Measurements from ENCODE around the gene VSIG10L. TPM values are rescaled to one million over a fixed set of nuclear protein-coding genes. Genes with fewer than 3 reads are reported as not detected.

The VSIG10L gene
- polyA plus RNA-seq, 6 donors from 2014 or later: 0.40 to 1.3 (median 0.84) TPM; not detected in 1

DNA sequence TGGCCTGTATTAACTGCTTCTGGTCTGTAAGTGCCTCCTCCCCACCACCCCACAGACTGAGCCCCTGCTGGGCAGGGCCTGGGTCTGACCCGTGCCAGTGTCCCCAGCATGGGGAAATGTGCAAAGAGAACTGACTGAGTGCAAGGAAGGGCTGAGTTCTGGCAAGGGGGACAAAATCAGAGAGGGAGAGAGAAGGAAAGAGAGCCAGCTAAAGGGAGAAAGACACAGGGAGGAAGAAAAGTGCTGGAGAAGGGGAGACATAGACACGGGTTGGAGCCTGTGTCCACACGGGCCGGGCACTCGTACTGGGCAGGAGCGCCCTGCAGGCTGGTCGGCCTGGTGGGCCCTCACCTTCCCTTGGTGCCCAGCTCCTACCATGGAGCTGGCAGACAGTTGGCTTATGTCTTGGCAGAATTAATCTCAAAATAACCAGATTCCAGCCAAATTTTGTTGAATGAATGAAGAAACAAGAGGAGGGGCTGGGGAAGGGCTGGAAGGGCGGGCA is 29.3 kb upstream of the VSIG10L start:
- ATAC-seq (ENCODE audit: low read depth in 2 of 2) (no peak), DNase-seq (no peak)
- H3K27ac Mint-ChIP-seq: no peak overlapping the region
- H3K9me3 Mint-ChIP-seq: no peaks in the 10 kb centered on the region
- H3K27me3 Mint-ChIP-seq: no peaks in the 10 kb centered on the region
- H3K4me1 Mint-ChIP-seq: peaks cover 15 to 28% (median 23%) of the 10 kb centered on the region in 3 donors
- H3K4me3 Mint-ChIP-seq: peak overlapping the region in 2 of 8 donors; percentile 37 to 90
- no peaks in the 10 kb centered on the region for H3K36me3 Mint-ChIP-seq

GRCh38 chr19:51370230-51370629 is 28.3 kb upstream of the VSIG10L start:
- Mint-ChIP-seq H3K4me3 (peak overlapping the region in 2 of 8 donors; percentile 67 to 90), H3K36me3 (no peaks in the 10 kb centered on the region), H3K27ac (no peak overlapping the region), H3K9me3 (no peaks in the 10 kb centered on the region), H3K4me1 (peaks cover 23 to 36% (median 31%) of the 10 kb centered on the region in 3 donors), H3K27me3 (no peaks in the 10 kb centered on the region)
- DNase-seq: no peak
- no peak for ATAC-seq (ENCODE audit: low read depth in 2 of 2)

GRCh38 chr19:51368366-51369282 is 26.7 kb upstream of the VSIG10L start, which contains the start of gene CLDND2:
Gene CLDND2 (minus strand): TSS chr19:51369003. CDS start chr19:51368577, 426 bp downstream.
- DNase-seq (no peak), ATAC-seq (ENCODE audit: low read depth in 2 of 2) (no peak)
- Mint-ChIP-seq H3K9me3 (no peaks in the 10 kb centered on the region), H3K27ac (peak within 1 kb of the TSS in 5 of 6 donors; percentile 96 to 99 (median 98)), H3K36me3 (no peaks in the 10 kb centered on the region), H3K27me3 (no peaks in the 10 kb centered on the region), H3K4me3 (peak within 1 kb of the TSS; percentile 91 to 99 (median 97)), H3K4me1 (peaks cover 33 to 50% (median 43%) of the 10 kb centered on the region in 3 donors)

- peak; percentile 96 for DNase-seq
- H3K36me3 Mint-ChIP-seq: no peaks in the 10 kb centered on the region
- no peaks in the 10 kb centered on the region for H3K9me3 Mint-ChIP-seq
- ATAC-seq (ENCODE audit: low read depth in 2 of 2): peak; percentile 77 to 78
- H3K27me3 Mint-ChIP-seq: no peaks in the 10 kb centered on the region
- H3K4me3 Mint-ChIP-seq: peak overlapping the region; percentile 91 to 99 (median 97)
- H3K4me1 Mint-ChIP-seq: peaks cover 39 to 54% (median 50%) of the 10 kb centered on the region in 3 donors
- peak overlapping the region; percentile 96 to 99 (median 98) for H3K27ac Mint-ChIP-seq
Observed at GRCh38 chr19:51367565-51368365, 25.8 kb upstream of the VSIG10L start.

- ATAC-seq (ENCODE audit: low read depth in 2 of 2): no peak
- peak overlapping the region; percentile 96 to 99 (median 98) for H3K27ac Mint-ChIP-seq
- no peaks in the 10 kb centered on the region for H3K27me3 Mint-ChIP-seq
- no peaks in the 10 kb centered on the region for H3K36me3 Mint-ChIP-seq
- DNase-seq: no peak
- H3K4me3 Mint-ChIP-seq: peak overlapping the region; percentile 91 to 99 (median 97)
- peaks cover 43 to 56% (median 55%) of the 10 kb centered on the region in 3 donors for H3K4me1 Mint-ChIP-seq
- no peaks in the 10 kb centered on the region for H3K9me3 Mint-ChIP-seq
Observed at GRCh38 chr19:51367255-51367564, 25.3 kb upstream of the VSIG10L start.

DNA sequence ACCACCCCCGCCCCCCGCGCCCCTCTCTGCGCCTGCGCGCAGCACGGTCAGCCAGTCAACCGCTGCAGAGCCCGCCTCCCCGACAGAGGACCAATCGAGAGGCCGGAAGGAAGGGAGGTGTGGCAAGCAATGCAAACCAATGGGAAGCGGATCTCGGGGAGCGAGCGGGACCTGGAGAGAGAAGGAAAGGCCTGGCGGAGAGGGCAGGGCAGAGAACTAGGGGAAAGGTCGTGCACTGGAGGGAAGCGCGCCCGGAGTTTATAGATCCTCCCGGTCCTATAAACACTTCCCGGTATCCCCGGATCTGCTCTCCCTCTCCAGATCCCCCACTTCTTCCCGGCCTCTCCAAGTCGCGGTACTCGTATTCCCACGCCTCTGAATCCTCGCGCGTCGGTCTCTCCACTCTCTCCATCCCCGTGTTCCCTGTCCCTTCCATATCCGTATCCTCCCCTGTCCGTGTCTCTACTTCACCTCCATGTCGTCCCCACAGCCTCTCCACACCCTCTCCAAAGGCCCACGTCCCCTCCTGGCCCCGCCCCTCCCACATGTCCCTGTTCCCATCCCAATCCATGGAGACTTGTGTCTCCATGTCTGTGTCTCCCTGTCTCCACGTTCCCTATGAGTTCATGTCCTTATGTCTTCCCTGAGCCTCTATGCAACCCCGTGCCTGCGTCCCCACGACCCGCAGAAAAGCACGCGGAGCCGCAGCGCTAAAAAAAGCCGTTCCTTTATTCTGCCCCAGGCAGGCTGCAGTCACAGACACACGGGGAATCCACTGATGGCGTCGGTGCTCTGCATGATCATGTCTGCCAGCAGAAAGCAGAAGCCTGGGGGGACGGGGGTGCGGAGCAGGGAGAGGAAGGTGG is 24.7 kb upstream of the VSIG10L start:
- Mint-ChIP-seq H3K36me3 (no peaks in the 10 kb centered on the region), H3K9me3 (no peaks in the 10 kb centered on the region), H3K27ac (peak overlapping the region; percentile 96 to 99 (median 98)), H3K4me3 (peak overlapping the region; percentile 91 to 99 (median 97)), H3K4me1 (peaks cover 47 to 62% (median 60%) of the 10 kb centered on the region in 3 donors), H3K27me3 (no peaks in the 10 kb centered on the region)
- DNase-seq: peak; percentile 88
- ATAC-seq (ENCODE audit: low read depth in 2 of 2): peak; percentile 51 to 55

DNA sequence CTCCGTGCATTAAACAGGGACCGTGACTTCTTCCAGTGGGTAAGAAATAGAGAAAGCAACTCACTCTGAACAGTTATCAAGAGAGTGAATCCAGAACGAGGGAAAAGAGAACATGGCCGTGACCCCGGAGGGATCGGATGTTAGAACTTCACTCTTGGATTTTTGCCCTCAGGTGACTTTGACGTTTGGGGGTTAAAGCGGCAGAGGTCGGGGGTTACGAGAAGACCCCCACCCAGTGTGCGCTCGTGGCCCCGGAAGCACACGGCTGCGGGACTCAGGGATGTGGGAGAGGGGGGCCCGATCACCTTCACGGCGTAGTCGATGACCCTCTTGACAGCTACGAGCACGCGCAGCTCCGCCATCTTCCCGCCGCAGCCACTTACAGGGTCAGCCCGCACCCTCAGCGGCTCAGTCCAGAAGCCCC is 24.0 kb upstream of the VSIG10L start, which contains the start of gene ETFB:
Gene ETFB, minus strand, starts transcription at position 424 of the 424 bp plus-strand sequence. Its CDS starts 62 bp downstream, at position 362.
- H3K36me3 Mint-ChIP-seq: no peaks in the 10 kb centered on the region
- DNase-seq: no peak
- peak within 1 kb of the TSS; percentile 91 to 99 (median 97) for H3K4me3 Mint-ChIP-seq
- peak within 1 kb of the TSS; percentile 96 to 99 (median 98) for H3K27ac Mint-ChIP-seq
- peaks cover 43 to 63% (median 60%) of the 10 kb centered on the region in 3 donors for H3K4me1 Mint-ChIP-seq
- H3K27me3 Mint-ChIP-seq: no peaks in the 10 kb centered on the region
- ATAC-seq (ENCODE audit: low read depth in 2 of 2): no peak
- no peaks in the 10 kb centered on the region for H3K9me3 Mint-ChIP-seq

DNA sequence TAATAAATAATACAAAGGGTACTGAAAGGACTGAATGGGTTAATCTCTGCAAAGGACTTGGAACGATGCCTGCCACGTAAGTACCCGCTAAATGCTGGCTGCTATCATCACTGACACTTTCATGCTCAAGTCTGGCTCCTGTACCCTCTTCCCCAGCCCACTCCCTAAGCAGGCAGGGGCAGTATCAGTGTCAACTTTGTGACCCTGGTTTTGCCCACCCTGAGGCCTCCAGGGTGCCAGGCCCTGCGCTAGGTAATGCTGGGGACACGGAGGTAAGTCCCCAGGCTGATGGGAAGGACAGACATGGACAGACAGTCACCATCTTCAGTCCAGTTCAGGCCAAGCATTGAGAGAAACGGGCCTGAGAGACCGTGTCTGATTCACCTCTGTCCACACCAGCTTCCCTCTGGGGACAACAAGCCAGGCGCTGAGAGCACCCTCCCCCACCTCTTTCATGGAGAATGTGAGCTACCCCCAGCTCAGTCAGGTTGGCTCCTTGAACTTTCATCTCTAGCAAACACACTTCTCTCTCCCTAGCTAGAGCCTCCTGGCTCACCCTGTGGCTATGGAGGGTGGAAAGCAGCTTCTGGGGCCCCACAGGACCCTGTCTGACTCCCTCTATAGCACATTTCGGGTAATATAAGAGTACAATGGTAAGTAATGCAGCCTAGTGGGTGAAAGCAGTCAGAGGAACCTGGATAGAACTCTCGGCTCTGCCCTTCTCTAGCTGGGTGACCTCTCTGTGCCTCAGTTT is 23.4 kb upstream of the VSIG10L start:
- H3K27me3 Mint-ChIP-seq: no peaks in the 10 kb centered on the region
- H3K27ac Mint-ChIP-seq: peak overlapping the region; percentile 95 to 99 (median 98)
- H3K36me3 Mint-ChIP-seq: no peaks in the 10 kb centered on the region
- DNase-seq: peak; percentile 23
- no peaks in the 10 kb centered on the region for H3K9me3 Mint-ChIP-seq
- H3K4me1 Mint-ChIP-seq: peaks cover 43 to 68% (median 63%) of the 10 kb centered on the region in 3 donors
- H3K4me3 Mint-ChIP-seq: peak overlapping the region; percentile 91 to 99 (median 97)
- ATAC-seq (ENCODE audit: low read depth in 2 of 2): peak; percentile 20 to 23

DNA sequence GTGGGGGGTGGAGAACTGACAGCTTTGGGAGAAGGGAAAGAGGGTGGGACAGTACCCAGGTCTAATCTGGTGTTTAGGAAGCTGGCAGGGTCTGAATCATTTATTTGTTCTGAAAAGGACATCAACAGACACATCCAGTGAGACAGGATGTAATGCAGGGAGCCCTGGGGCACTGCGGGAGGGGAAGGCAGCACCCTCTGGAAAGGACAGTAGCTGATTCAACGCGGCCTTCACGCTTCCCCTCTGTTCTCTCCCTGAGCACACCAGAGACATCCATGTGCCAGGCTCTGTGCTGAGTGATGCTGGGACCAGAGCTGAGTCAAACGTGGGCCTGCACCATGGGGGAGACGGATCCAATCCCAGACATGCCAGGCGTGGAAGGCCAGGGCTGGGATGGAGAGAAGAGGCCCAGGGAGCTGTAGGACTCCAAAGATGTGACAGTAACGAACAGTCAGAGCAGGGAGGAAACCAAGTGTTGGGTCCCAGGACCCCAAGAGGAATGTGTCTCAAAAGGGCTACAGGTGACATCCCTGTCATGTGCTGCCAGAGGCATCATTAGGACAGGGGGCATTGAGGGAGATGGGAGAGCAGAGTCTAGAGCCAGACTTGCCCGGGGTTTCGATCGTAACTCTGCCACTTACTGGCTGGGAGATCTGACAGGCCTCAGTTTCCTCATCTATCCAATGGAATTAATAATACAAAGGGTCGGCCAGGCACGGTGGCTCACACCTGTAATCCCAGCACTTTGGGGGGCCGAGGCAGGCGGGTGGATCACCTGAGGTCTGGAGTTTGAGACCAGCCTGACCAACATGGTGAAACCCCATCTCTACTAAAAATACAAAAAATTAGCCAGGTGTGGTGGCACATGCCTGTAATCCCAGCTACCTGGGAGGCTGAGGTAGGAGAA is 22.5 kb upstream of the VSIG10L start:
- Mint-ChIP-seq H3K9me3 (no peaks in the 10 kb centered on the region), H3K27me3 (no peaks in the 10 kb centered on the region), H3K36me3 (no peaks in the 10 kb centered on the region), H3K27ac (peak overlapping the region in 2 of 6 donors; percentile 53 to 66), H3K4me1 (peaks cover 43 to 68% (median 64%) of the 10 kb centered on the region in 3 donors), H3K4me3 (peak overlapping the region in 6 of 8 donors; percentile 1 to 88 (median 42))
- DNase-seq: no peak
- no peak for ATAC-seq (ENCODE audit: low read depth in 2 of 2)

GRCh38 chr19:51361239-51361638 is 19.3 kb upstream of the VSIG10L start:
- Mint-ChIP-seq H3K4me1 (peaks cover 36 to 55% (median 45%) of the 10 kb centered on the region in 3 donors), H3K9me3 (peaks cover 0 to 1% (median 0%) of the 10 kb centered on the region in 7 donors), H3K36me3 (no peaks in the 10 kb centered on the region), H3K27me3 (no peaks in the 10 kb centered on the region), H3K27ac (no peak overlapping the region), H3K4me3 (no peak overlapping the region)
- no peak for DNase-seq
- no peak for ATAC-seq (ENCODE audit: low read depth in 2 of 2)

DNA sequence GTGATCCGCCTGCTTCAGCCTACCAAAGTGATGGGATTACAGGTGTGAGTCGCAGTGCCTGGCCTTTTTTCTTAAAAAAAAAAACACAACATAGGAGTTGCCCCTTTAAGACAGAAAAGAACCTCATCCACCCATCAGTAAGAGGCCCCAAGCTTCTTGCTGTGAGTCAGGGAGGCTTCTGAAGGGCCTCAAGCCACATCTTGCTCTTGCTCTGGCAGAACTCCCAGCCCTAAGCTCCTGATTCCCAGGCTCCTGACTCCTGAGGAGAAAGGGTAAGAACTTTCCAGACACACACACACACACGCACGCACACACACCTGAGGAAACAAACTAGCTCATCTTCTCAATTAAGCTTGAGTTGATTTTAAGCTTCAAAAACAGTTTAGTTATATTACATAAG is 17.4 kb upstream of the VSIG10L start:
- Mint-ChIP-seq H3K9me3 (peaks cover 0 to 1% (median 0%) of the 10 kb centered on the region in 7 donors), H3K27me3 (no peaks in the 10 kb centered on the region), H3K27ac (no peak overlapping the region), H3K4me3 (no peak overlapping the region), H3K36me3 (no peaks in the 10 kb centered on the region), H3K4me1 (peaks cover 24 to 42% (median 32%) of the 10 kb centered on the region in 3 donors)
- ATAC-seq (ENCODE audit: low read depth in 2 of 2): no peak
- DNase-seq: no peak
